TTC549 (cell line): Measurements from ENCODE around the gene DIAPH2.

Experiments
- FAIRE-seq: peaks from 2 replicates; lab custom pipeline; 2012; peaks lifted over from hg19 to GRCh38; lab: Jason Lieb, UNC

Gene DIAPH2

GRCh38 chrX:97482666-97483300 is 798.1 kb downstream of the DIAPH2 start:
- FAIRE-seq = no peak

GRCh38 chrX:97490656-97491055 is 806.0 kb downstream of the DIAPH2 start:
- no peak for FAIRE-seq

- FAIRE-seq = no peak
Observed at GRCh38 chrX:97494756-97495372, 810.2 kb downstream of the DIAPH2 start.

- no peak for FAIRE-seq
Observed at GRCh38 chrX:97498093-97498492, 813.5 kb downstream of the DIAPH2 start.

GRCh38 chrX:97504431-97504830 is 819.8 kb downstream of the DIAPH2 start:
- FAIRE-seq = no peak

GRCh38 chrX:97517763-97518162 is 833.1 kb downstream of the DIAPH2 start:
- FAIRE-seq = no peak

GRCh38 chrX:97522307-97522706 is 837.7 kb downstream of the DIAPH2 start:
- no peak for FAIRE-seq

GRCh38 chrX:97524340-97524739 is 839.7 kb downstream of the DIAPH2 start:
- FAIRE-seq = no peak

- no peak for FAIRE-seq
Observed at GRCh38 chrX:97524997-97525396, 840.4 kb downstream of the DIAPH2 start.

- no peak for FAIRE-seq
Observed at GRCh38 chrX:97525981-97526380, 841.3 kb downstream of the DIAPH2 start.

GRCh38 chrX:97527725-97528124 is 843.1 kb downstream of the DIAPH2 start:
- FAIRE-seq = no peak

- FAIRE-seq = no peak
Observed at GRCh38 chrX:97529536-97530200, 845.0 kb downstream of the DIAPH2 start.

- no peak for FAIRE-seq
Observed at GRCh38 chrX:97531825-97532224, 847.2 kb downstream of the DIAPH2 start.

GRCh38 chrX:97538745-97539144 is 854.1 kb downstream of the DIAPH2 start:
- FAIRE-seq = no peak

- FAIRE-seq = no peak
Observed at GRCh38 chrX:97539970-97540519, 855.4 kb downstream of the DIAPH2 start.

- FAIRE-seq = no peak
Observed at GRCh38 chrX:97547877-97548578, 863.4 kb downstream of the DIAPH2 start.

GRCh38 chrX:97551821-97552220 is 867.2 kb downstream of the DIAPH2 start:
- no peak for FAIRE-seq

GRCh38 chrX:97553833-97554232 is 869.2 kb downstream of the DIAPH2 start:
- no peak for FAIRE-seq

- FAIRE-seq = no peak
Observed at GRCh38 chrX:97556359-97556758, 871.7 kb downstream of the DIAPH2 start.

GRCh38 chrX:97563531-97564133 is 879.0 kb downstream of the DIAPH2 start:
- no peak for FAIRE-seq

- no peak for FAIRE-seq
Observed at GRCh38 chrX:97564496-97564895, 879.9 kb downstream of the DIAPH2 start.

- no peak for FAIRE-seq
Observed at GRCh38 chrX:97587171-97587570, 902.5 kb downstream of the DIAPH2 start.
